Stimulated activated CD8-positive, alpha-beta memory T cell treated with anti-CD3 and anti-CD28 coated beads, Interleukin-4, amount 100 ng/mL, for 48 hours (primary cell): ENCODE data around the gene GPR83.
"Not testable (repeated sequence)": the region's sequence is repeated elsewhere in the genome, so short reads cannot be mapped to it uniquely, and the experiment has no call there.

Experiments used
- DNase-seq: peaks from one replicate; pipeline ENCODE4 v3.0.0-alpha.2; 2020

Gene GPR83

GRCh38 chr11:94350850-94351563, 50.2 kb downstream of the GPR83 start:
- not testable (repeated sequence) for DNase-seq

- not testable (repeated sequence) for DNase-seq
Measured at GRCh38 chr11:94346311-94346710, 54.9 kb downstream of the GPR83 start.

- DNase-seq = no peak
Measured at GRCh38 chr11:94343495-94343894, 57.7 kb downstream of the GPR83 start.

GRCh38 chr11:94342250-94342649, 59.0 kb downstream of the GPR83 start:
- DNase-seq = no peak

- DNase-seq = no peak
Measured at GRCh38 chr11:94338651-94339050, 62.6 kb downstream of the GPR83 start.

- no peak for DNase-seq
Measured at GRCh38 chr11:94336033-94336432, 65.2 kb downstream of the GPR83 start.

- DNase-seq = no peak
Measured at GRCh38 chr11:94332814-94333213, 68.4 kb downstream of the GPR83 start.

GRCh38 chr11:94330789-94331188, 70.4 kb downstream of the GPR83 start:
- DNase-seq = no peak

GRCh38 chr11:94329501-94329900, 71.7 kb downstream of the GPR83 start:
- no peak for DNase-seq

GRCh38 chr11:94328587-94329080, 72.6 kb downstream of the GPR83 start:
- no peak for DNase-seq
